ENCODE measurements around the gene CCDC85A.

DNA sequence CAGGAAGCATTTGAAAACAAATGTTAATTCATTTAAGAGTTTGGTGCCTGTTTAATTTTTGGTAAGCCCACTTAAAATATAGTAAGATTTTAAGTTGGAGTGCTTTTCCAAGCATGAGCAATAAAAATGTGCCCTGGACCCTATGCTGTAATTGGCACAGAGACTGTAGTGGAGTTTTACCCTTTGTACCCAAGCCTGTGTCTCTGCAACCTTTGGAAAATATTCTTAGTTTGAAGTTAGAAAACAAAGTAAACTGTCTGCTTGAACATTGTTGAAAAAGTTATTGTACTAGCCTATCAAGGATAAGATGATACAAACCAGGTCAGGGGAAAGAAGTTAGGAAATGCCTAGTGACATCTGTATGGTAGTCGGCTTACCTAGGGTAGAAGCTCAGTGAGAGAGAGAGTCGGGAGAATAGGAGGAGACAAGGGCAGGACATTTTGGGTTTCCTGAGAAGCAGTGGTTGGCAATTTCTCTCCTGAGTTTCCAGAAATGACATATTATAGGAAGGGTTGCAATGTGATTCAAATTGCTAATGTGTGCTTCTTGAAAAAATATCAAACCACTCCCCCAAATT lies 66.5 kb downstream of the CCDC85A start:
- no peak for TF ChIP-seq EZH2 (IDR thresholded peaks at IDR 0.05; ENCODE audit: insufficient read depth, poor library complexity, severe bottlenecking)
- no peak for TF ChIP-seq EZH2phosphoT487 (IDR thresholded peaks at IDR 0.05; ENCODE audit: insufficient read depth, low read depth)
